DMS53 treated with DMSO at 0.1 percent for 48 hours (cell line): ENCODE measurements around the gene GRIK4.

ENCODE experiments used
- DNase-seq: peaks from one replicate; lab custom pipeline; 2025; ENCODE audit not compliant: unreplicated experiment; lab: John Stamatoyannopoulos, UW

The GRIK4 gene

GRCh38 chr11:120509346-120510053, 2.0 kb upstream of the GRIK4 start:
- no peak for DNase-seq

- DNase-seq, result no peak
Observed at GRCh38 chr11:120510406-120511115, 987 bp upstream of the GRIK4 start.

GRCh38 chr11:120511820-120512738, 531 bp downstream of the GRIK4 start:
- no peak for DNase-seq

GRCh38 chr11:120512739-120513435, 1.3 kb downstream of the GRIK4 start:
- DNase-seq, result no peak

GRCh38 chr11:120513436-120514315, 2.1 kb downstream of the GRIK4 start:
- no peak for DNase-seq

GRCh38 chr11:120514541-120515121, 3.1 kb downstream of the GRIK4 start:
- DNase-seq, result no peak

GRCh38 chr11:120515186-120515723, 3.7 kb downstream of the GRIK4 start:
- no peak for DNase-seq

GRCh38 chr11:120516461-120517389, 5.2 kb downstream of the GRIK4 start:
- peak; percentile 65 for DNase-seq

- peak; percentile 26 for DNase-seq
Observed at GRCh38 chr11:120517390-120517761, 5.8 kb downstream of the GRIK4 start.

- DNase-seq, result no peak
Observed at GRCh38 chr11:120517801-120518291, 6.3 kb downstream of the GRIK4 start.

- DNase-seq, result no peak
Observed at GRCh38 chr11:120518356-120518755, 6.8 kb downstream of the GRIK4 start.

GRCh38 chr11:120519474-120519873, 7.9 kb downstream of the GRIK4 start:
- DNase-seq, result no peak

GRCh38 chr11:120520091-120520822, 8.7 kb downstream of the GRIK4 start:
- no peak for DNase-seq

GRCh38 chr11:120521176-120521575, 9.6 kb downstream of the GRIK4 start:
- DNase-seq, result no peak

GRCh38 chr11:120522021-120522420, 10.5 kb downstream of the GRIK4 start:
- no peak for DNase-seq

GRCh38 chr11:120522736-120523135, 11.2 kb downstream of the GRIK4 start:
- no peak for DNase-seq

GRCh38 chr11:120523196-120523595, 11.6 kb downstream of the GRIK4 start:
- peak; percentile 41 for DNase-seq
